HCT116 (cell line): ENCODE measurements around the gene KCNJ10. TPM values are rescaled to one million over a fixed set of nuclear protein-coding genes. Genes with fewer than 3 reads are reported as not detected.

Experiments used
- ATAC-seq: fragments of 200-7000 bp; cut with Tn5 transposase; 2 replicates; pipeline ENCODE4 v1.9.1; 2020; ENCODE audit warnings: mild to moderate bottlenecking, moderate library complexity
- BruUV-seq: library from RNA; stranded (reverse); fragments of 400-500 nt; replicated peaks from 2 replicates; lab custom pipeline; 2021; lab: Mats Ljungman, UMichigan
- CTCF ChIA-PET: fragments of 300-600 bp; sonication (Branson Sonifier 250); formaldehyde crosslinking; loops from one replicate; lab custom pipeline; 2021; ENCODE audit warnings: antibody characterized with exemption; lab: Charles Lee
- POLR2A ChIA-PET: fragments of 300-600, 350-600 bp; sonication (Branson Sonifier 250); formaldehyde crosslinking; loops from one replicate; lab custom pipeline; 2021; ENCODE audit warnings: antibody characterized with exemption; lab: Charles Lee
- RAD21 ChIA-PET, 2 experiments: fragments of 300-600 bp; sonication (Branson Sonifier 250); formaldehyde crosslinking; loops; one replicate each; lab custom pipeline; 2023; ENCODE audit warnings: low total read pairs in 2 of 2; ENCODE audit not compliant: uncharacterized antibody in 2 of 2, unreplicated experiment in 2 of 2, low non-redundant PET in 1 of 2; lab: Charles Lee
- DNase-seq: peaks from one replicate; pipeline ENCODE4 v3.0.0-alpha.2; 2010; ENCODE audit warnings: low read depth, low spot score
- H2AFZ ChIP-seq: fragments of 200-600 bp; shearing (Covaris generic), sonication (generic); 2 replicates; pipeline ENCODE4 v1.6.1; 2017; ENCODE audit warnings: low read depth, mixed run types, mixed read lengths, antibody characterized with exemption, low read length; ENCODE audit not compliant: poor library complexity, severe bottlenecking
- H3K27ac ChIP-seq: 2 replicates; pipeline ENCODE4 v1.5.1; 2012; ENCODE audit warnings: low read depth, low read length
- H3K27me3 ChIP-seq: fragments of 200-600 bp; sonication (generic); 2 replicates; pipeline ENCODE4 v1.6.1; 2016; ENCODE audit warnings: mixed run types, low read length, mixed read lengths; ENCODE audit not compliant: insufficient read depth
- H3K36me3 ChIP-seq, 2 experiments: fragments of 200-500 bp in 1 of 2; fragments of 200-600 bp in 1 of 2; sonication (Bioruptor generic) in 1 of 2; sonication (generic) in 1 of 2; 2 replicates each; pipeline versions ENCODE4 v1.5.1 to v1.6.1; 2014 to 2016; ENCODE audit warnings: low read length in 2 of 2, inconsistent platforms in 1 of 2, mixed read lengths in 1 of 2, mixed run types in 1 of 2; ENCODE audit not compliant: insufficient read depth in 2 of 2, control insufficient read depth in 1 of 2
- H3K4me1 ChIP-seq, 2 experiments: fragments of 200-600 bp in 1 of 2; sonication (generic) in 1 of 2; 2 replicates each; pipeline versions ENCODE4 v1.5.1 to v1.6.1; 2012 to 2017; ENCODE audit warnings: low read length in 2 of 2, inconsistent platforms in 1 of 2, mild to moderate bottlenecking in 1 of 2, mixed read lengths in 1 of 2, mixed run types in 1 of 2, moderate library complexity in 1 of 2; ENCODE audit not compliant: insufficient read depth in 2 of 2, control insufficient read depth in 1 of 2
- H3K4me2 ChIP-seq: fragments of 200-600 bp; sonication (generic); 2 replicates; pipeline ENCODE4 v1.6.1; 2017; ENCODE audit warnings: mixed run types, low read length, mixed read lengths
- H3K4me3 ChIP-seq, 2 experiments: fragments of 200-600 bp in 1 of 2; sonication (generic) in 1 of 2; replicated peaks in 1 of 2; 2 replicates each; pipeline ENCODE4 v1.5.1; 2011 to 2016; ENCODE audit warnings: low read length in 2 of 2, control low read depth in 1 of 2, low read depth in 1 of 2, mild to moderate bottlenecking in 1 of 2, mixed read lengths in 1 of 2, mixed run types in 1 of 2
- H3K79me2 ChIP-seq: fragments of 200-600 bp; sonication (generic); 2 replicates; pipeline ENCODE4 v1.6.1; 2017; ENCODE audit warnings: mild to moderate bottlenecking, mixed run types, low read length, moderate library complexity, mixed read lengths; ENCODE audit not compliant: insufficient read depth
- H3K9ac ChIP-seq: fragments of 200-600 bp; sonication (generic); 2 replicates; pipeline ENCODE4 v1.6.1; 2016; ENCODE audit warnings: low read length, mixed read lengths
- H3K9me2 ChIP-seq: fragments of 200-600 bp; sonication (generic), shearing (Covaris generic); 2 replicates; pipeline ENCODE4 v1.6.1; 2017; ENCODE audit warnings: mixed run types, mild to moderate bottlenecking, moderate library complexity; ENCODE audit not compliant: insufficient read depth
- H3K9me3 ChIP-seq, 2 experiments: fragments of 200-500 bp in 1 of 2; fragments of 200-600 bp in 1 of 2; sonication (Bioruptor generic) in 1 of 2; sonication (generic) in 1 of 2; 2 replicates each; pipeline ENCODE4 v1.6.1; 2014 to 2017; ENCODE audit warnings: low read length in 2 of 2, mixed read lengths in 2 of 2, inconsistent platforms in 1 of 2, low read depth in 1 of 2, mild to moderate bottlenecking in 1 of 2, mixed run types in 1 of 2, moderate library complexity in 1 of 2; ENCODE audit not compliant: control insufficient read depth in 1 of 2, insufficient read depth in 1 of 2
- H4K20me1 ChIP-seq: fragments of 200-600 bp; sonication (generic), shearing (Covaris generic); 2 replicates; pipeline ENCODE4 v1.6.1; 2017; ENCODE audit warnings: mixed run types, mild to moderate bottlenecking, moderate library complexity; ENCODE audit not compliant: insufficient read depth
- POLR2AphosphoS5 ChIP-seq: IDR thresholded peaks from 2 replicates; pipeline ENCODE4 v1.6.1; 2011; ENCODE audit warnings: mild to moderate bottlenecking, low read depth, low read length, moderate library complexity
- SIN3A ChIP-seq: IDR thresholded peaks from 2 replicates; pipeline ENCODE4 v1.6.1; 2012; ENCODE audit warnings: low read depth
- SP1 ChIP-seq: IDR thresholded peaks from 2 replicates; pipeline ENCODE4 v1.6.1; 2012; ENCODE audit warnings: low read depth
- ZFX ChIP-seq: fragments of 450-650 bp; IDR thresholded peaks from 2 replicates; pipeline ENCODE4 v1.6.1; 2017
- intact Hi-C: fragments of 100-400 bp; cut with micrococcal nuclease; formaldehyde crosslinking; loops from 2 replicates; pipeline ENCODE4 v1.10.0; 2022
- total RNA-seq: library from RNA; stranded (reverse); gene quantifications from one replicate; pipeline ENCODE4 v1.2.1, GENCODE V29; 2021; ENCODE audit not compliant: unreplicated experiment
- TF ChIP-seq, protein P1 (sequence below): IDR thresholded peaks from 2 replicates; pipeline ENCODE4 v1.6.1; 2012

KCNJ10 gene
- total RNA-seq, 1 experiment from 2014 or later = 0.57 TPM

DNA sequence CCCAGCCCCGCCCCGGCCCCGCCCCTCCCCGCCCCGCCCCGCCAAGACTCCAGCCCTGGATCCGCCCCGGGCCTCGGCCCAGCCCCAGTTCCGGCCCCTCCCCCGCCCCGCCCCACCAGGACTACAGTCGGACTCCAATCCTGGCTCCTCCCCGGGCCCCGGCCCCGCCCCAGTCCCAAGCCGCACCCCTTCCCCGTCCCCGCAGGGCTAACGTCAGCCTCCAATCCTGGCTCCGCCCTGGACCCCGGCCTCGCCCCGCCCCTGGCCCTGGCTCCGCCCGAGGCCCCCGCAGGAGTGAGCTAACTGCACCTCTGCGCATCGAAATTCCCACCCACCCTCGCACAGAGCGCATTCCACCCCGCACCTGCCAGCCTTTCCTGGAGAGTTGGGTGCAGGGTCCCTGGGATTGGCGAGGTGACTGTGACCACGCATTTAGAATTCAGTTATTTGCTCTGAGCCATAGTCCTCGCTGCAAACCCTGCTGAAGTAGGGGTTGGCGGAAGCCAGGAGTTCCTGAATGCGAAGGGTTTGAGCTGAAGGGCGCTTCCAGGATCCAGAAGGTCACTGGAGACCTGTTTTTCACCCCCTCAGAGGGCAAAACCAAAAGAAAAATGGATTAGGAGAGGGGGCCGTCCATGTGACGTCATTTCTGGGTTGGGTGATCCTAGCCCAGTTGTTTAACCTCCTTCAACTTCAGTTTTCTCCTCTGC, 29.0 kb upstream of the KCNJ10 start:
- Histone ChIP-seq H3K4me2 (peak overlapping the region; percentile 77), H3K9ac (peak overlapping the region; percentile 32; the same call in 1 of the 2 replicates), H3K9me3 (no peaks in the 10 kb centered on the region), H4K20me1 (no peaks in the 10 kb centered on the region), H3K79me2 (peaks cover 4% of the 10 kb centered on the region; the same call in 1 of the 2 replicates), H3K9me2 (no peaks in the 10 kb centered on the region), H3K4me1 (peaks cover 11 to 36% of the 10 kb centered on the region in 2 experiments), H3K27ac (peak overlapping the region; percentile 55), H2AFZ (peak overlapping the region; percentile 56), H3K36me3 (no peaks in the 10 kb centered on the region), H3K4me3 (peak overlapping the region; percentile 19 to 39), H3K27me3 (no peaks in the 10 kb centered on the region)
- ChIA-PET POLR2A (interaction anchor here (0.5 to 1.7 kb wide), 3 partner anchors 10 to 149 kb away, joined by 3 to 5 read pairs (median 3); no protein-coding TSS in a partner anchor), CTCF (interaction anchor here (1.1 to 4.2 kb wide), 8 partner anchors 13 to 300 kb away, joined by 3 to 30 read pairs (median 10); no protein-coding TSS in a partner anchor), RAD21 (interaction anchor here (0.8 to 1.8 kb wide), 3 partner anchors 13 to 153 kb away, joined by 3 to 4 read pairs (median 3); no protein-coding TSS in a partner anchor)
- TF ChIP-seq SP1 (peak; percentile 14; the same call in 1 of the 2 replicates), SIN3A (no peak), ZFX (no peak), POLR2AphosphoS5 (peak; percentile 33; the same call in 1 of the 2 replicates)
- TF ChIP-seq, protein P1, sequence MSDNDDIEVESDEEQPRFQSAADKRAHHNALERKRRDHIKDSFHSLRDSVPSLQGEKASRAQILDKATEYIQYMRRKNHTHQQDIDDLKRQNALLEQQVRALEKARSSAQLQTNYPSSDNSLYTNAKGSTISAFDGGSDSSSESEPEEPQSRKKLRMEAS = no peak
- ATAC-seq (peak; percentile 90), DNase-seq (peak; percentile 83)
- BruUV-seq = no TSS peak
- intact Hi-C loops = no loop called here
